ENCODE data around the gene GPA33.

- TF ChIP-seq ZNF655 (CRISPR knock-in tag; IDR thresholded peaks at IDR 0.05) = no peak
- TF ChIP-seq, protein P1, sequence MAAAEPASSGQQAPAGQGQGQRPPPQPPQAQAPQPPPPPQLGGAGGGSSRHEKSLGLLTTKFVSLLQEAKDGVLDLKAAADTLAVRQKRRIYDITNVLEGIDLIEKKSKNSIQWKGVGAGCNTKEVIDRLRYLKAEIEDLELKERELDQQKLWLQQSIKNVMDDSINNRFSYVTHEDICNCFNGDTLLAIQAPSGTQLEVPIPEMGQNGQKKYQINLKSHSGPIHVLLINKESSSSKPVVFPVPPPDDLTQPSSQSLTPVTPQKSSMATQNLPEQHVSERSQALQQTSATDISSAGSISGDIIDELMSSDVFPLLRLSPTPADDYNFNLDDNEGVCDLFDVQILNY (CRISPR knock-in tag; IDR thresholded peaks at IDR 0.05) = no peak
- no peak for TF ChIP-seq E2F1 (CRISPR knock-in tag; IDR thresholded peaks at IDR 0.05)
- no peak for TF ChIP-seq ZKSCAN8 (CRISPR knock-in tag; IDR thresholded peaks at IDR 0.05)
- TF ChIP-seq, protein P2, sequence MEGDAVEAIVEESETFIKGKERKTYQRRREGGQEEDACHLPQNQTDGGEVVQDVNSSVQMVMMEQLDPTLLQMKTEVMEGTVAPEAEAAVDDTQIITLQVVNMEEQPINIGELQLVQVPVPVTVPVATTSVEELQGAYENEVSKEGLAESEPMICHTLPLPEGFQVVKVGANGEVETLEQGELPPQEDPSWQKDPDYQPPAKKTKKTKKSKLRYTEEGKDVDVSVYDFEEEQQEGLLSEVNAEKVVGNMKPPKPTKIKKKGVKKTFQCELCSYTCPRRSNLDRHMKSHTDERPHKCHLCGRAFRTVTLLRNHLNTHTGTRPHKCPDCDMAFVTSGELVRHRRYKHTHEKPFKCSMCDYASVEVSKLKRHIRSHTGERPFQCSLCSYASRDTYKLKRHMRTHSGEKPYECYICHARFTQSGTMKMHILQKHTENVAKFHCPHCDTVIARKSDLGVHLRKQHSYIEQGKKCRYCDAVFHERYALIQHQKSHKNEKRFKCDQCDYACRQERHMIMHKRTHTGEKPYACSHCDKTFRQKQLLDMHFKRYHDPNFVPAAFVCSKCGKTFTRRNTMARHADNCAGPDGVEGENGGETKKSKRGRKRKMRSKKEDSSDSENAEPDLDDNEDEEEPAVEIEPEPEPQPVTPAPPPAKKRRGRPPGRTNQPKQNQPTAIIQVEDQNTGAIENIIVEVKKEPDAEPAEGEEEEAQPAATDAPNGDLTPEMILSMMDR (IDR thresholded peaks at IDR 0.05 in 2 of 3, conservative IDR thresholded peaks at IDR 0.05 in 1 of 3; ENCODE audit: insufficient read depth in 2 of 3, low read depth in 1 of 3, low read length in 3 of 3) = no peak
- TF ChIP-seq RFX1 (IDR thresholded peaks at IDR 0.05) = no peak
- no peak for TF ChIP-seq CREBBP (IDR thresholded peaks at IDR 0.05; ENCODE audit: low read depth, low read length)
- no peak for TF ChIP-seq SMARCA4 (IDR thresholded peaks at IDR 0.05)
- TF ChIP-seq, protein P3, sequence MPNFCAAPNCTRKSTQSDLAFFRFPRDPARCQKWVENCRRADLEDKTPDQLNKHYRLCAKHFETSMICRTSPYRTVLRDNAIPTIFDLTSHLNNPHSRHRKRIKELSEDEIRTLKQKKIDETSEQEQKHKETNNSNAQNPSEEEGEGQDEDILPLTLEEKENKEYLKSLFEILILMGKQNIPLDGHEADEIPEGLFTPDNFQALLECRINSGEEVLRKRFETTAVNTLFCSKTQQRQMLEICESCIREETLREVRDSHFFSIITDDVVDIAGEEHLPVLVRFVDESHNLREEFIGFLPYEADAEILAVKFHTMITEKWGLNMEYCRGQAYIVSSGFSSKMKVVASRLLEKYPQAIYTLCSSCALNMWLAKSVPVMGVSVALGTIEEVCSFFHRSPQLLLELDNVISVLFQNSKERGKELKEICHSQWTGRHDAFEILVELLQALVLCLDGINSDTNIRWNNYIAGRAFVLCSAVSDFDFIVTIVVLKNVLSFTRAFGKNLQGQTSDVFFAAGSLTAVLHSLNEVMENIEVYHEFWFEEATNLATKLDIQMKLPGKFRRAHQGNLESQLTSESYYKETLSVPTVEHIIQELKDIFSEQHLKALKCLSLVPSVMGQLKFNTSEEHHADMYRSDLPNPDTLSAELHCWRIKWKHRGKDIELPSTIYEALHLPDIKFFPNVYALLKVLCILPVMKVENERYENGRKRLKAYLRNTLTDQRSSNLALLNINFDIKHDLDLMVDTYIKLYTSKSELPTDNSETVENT (CRISPR knock-in tag; IDR thresholded peaks at IDR 0.05) = no peak
- TF ChIP-seq, protein P4, sequence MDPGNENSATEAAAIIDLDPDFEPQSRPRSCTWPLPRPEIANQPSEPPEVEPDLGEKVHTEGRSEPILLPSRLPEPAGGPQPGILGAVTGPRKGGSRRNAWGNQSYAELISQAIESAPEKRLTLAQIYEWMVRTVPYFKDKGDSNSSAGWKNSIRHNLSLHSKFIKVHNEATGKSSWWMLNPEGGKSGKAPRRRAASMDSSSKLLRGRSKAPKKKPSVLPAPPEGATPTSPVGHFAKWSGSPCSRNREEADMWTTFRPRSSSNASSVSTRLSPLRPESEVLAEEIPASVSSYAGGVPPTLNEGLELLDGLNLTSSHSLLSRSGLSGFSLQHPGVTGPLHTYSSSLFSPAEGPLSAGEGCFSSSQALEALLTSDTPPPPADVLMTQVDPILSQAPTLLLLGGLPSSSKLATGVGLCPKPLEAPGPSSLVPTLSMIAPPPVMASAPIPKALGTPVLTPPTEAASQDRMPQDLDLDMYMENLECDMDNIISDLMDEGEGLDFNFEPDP (CRISPR knock-in tag; IDR thresholded peaks at IDR 0.05) = no peak
- no peak for TF ChIP-seq ZBTB1 (CRISPR knock-in tag; IDR thresholded peaks at IDR 0.05; ENCODE audit: borderline replicate concordance, low read depth)
- no peak for TF ChIP-seq ZBTB17 (CRISPR knock-in tag; IDR thresholded peaks at IDR 0.05)
These were observed 38.3 kb downstream of the GPA33 start for GRCh38 chr1:167051907-167052306.
